Stimulated activated naive CD8-positive, alpha-beta T cell treated with anti-CD3 and anti-CD28 coated beads, Interleukin-15, Interleukin-2, amounts not matched to agents 100 ng/mL and 50 ng/mL, for 24 hours (primary cell): Measurements from ENCODE around the gene AGBL1.

Source experiments
- H3K27ac Mint-ChIP-seq: one replicate; pipeline ENCODE4 v1.8.0; 2021; ENCODE audit warnings: mild to moderate bottlenecking, mixed read lengths
- H3K27me3 Mint-ChIP-seq: one replicate; pipeline ENCODE4 v1.8.0; 2021; ENCODE audit warnings: mixed read lengths
- H3K36me3 Mint-ChIP-seq: one replicate; pipeline ENCODE4 v1.8.0; 2021; ENCODE audit warnings: low read depth, mixed read lengths
- H3K4me1 Mint-ChIP-seq: one replicate; pipeline ENCODE4 v1.8.0; 2021; ENCODE audit warnings: low read depth, mixed read lengths
- H3K4me3 Mint-ChIP-seq: one replicate; pipeline ENCODE4 v1.8.0; 2021; ENCODE audit warnings: mild to moderate bottlenecking, mixed read lengths
- H3K9me3 Mint-ChIP-seq: one replicate; pipeline ENCODE4 v1.8.0; 2021; ENCODE audit warnings: mixed read lengths

Gene AGBL1

DNA sequence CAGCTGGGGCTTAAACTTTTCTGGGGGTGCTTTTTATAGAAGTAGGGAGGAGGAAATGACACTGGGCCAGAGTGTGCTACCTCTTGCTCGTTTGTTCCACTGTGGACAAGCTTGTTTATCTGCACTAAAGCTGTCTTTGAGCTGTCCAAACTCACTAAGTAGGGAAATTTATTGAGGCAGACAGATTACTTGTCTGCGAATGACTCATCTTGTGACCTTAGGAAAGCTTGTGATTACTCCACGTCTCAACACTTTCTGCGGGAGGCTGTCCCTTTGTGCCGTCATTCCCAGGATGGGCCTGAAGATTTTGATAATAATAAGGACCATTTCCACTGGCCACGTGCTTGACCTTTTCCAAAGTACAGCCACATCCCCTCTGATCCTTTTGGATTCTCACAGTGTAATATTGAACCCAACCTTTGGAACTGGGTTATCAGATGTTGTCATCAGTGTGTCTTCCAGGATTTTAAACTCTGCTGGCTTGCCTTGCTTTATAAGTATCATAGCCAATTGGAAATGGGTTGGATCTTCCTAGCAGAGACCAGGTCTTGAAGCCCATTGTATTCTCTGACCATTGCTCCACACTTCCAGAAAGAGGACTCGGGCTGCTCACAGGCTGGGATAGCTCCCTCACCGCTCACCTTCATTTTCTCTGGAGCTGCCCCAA is 84.7 kb downstream of the AGBL1 start:
- Mint-ChIP-seq H3K4me1 (no peaks in the 10 kb centered on the region), H3K9me3 (no peaks in the 10 kb centered on the region), H3K27me3 (peaks cover 6% of the 10 kb centered on the region), H3K36me3 (no peaks in the 10 kb centered on the region), H3K4me3 (no peak overlapping the region), H3K27ac (no peak overlapping the region)

GRCh38 chr15:86165265-86166211 is 85.9 kb downstream of the AGBL1 start:
- H3K27me3 Mint-ChIP-seq, result peaks cover 9% of the 10 kb centered on the region
- H3K27ac Mint-ChIP-seq, result no peak overlapping the region
- H3K4me1 Mint-ChIP-seq, result no peaks in the 10 kb centered on the region
- no peaks in the 10 kb centered on the region for H3K36me3 Mint-ChIP-seq
- H3K4me3 Mint-ChIP-seq, result no peak overlapping the region
- H3K9me3 Mint-ChIP-seq, result no peaks in the 10 kb centered on the region

GRCh38 chr15:86167841-86168240 is 88.2 kb downstream of the AGBL1 start:
- H3K36me3 Mint-ChIP-seq, result no peaks in the 10 kb centered on the region
- no peak overlapping the region for H3K4me3 Mint-ChIP-seq
- no peak overlapping the region for H3K27ac Mint-ChIP-seq
- no peaks in the 10 kb centered on the region for H3K9me3 Mint-ChIP-seq
- peaks cover 16% of the 10 kb centered on the region for H3K27me3 Mint-ChIP-seq
- H3K4me1 Mint-ChIP-seq, result no peaks in the 10 kb centered on the region

GRCh38 chr15:86178845-86179244 is 99.2 kb downstream of the AGBL1 start:
- Mint-ChIP-seq H3K4me3 (no peak overlapping the region), H3K4me1 (peaks cover 4% of the 10 kb centered on the region), H3K9me3 (no peaks in the 10 kb centered on the region), H3K27me3 (peaks cover 28% of the 10 kb centered on the region), H3K36me3 (no peaks in the 10 kb centered on the region), H3K27ac (no peak overlapping the region)

DNA sequence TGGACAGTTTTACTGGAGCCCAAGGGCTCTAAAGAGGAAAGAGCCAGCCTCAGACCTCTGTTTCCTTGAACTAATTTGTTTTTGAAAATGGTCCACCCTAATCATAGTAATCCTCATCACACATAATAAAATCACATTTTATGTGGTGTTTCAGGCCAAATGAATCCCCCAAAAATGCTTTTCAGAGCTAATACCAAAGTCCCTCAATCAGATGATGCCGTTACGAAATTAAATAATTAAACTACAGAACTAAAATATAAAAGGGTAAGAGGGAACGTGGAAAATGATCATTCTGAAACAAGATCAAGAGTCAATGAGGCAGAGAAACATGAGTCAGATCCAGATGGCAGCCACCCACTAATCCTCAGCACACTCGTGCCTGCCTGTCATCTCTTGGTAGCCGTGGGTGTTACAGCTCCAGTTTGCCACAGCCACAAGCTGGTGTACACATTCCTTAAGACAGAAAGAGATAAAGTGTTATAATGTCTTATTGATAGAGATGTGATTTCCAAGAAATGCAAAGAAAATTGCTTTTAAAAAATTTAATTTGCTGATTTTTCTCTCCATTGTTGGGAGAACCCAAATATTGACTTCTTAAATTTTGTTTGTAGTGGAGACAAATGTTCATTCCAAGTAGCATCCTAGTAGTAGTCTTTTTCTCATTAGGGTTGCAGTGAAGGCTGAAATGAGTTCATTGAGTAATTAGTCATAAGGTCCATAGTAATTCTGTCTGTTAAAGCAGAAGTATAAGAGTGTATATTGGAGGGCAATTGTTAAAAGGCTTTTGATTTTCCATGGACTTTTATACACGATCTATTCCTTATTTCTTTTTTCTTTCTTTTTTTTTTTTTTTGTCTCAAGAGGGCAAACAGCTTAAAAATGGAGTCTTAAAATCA is 104.2 kb downstream of the AGBL1 start:
- H3K4me1 Mint-ChIP-seq, result peaks cover 10% of the 10 kb centered on the region
- no peak overlapping the region for H3K27ac Mint-ChIP-seq
- H3K27me3 Mint-ChIP-seq, result peaks cover 21% of the 10 kb centered on the region
- no peaks in the 10 kb centered on the region for H3K36me3 Mint-ChIP-seq
- no peak overlapping the region for H3K4me3 Mint-ChIP-seq
- H3K9me3 Mint-ChIP-seq, result no peaks in the 10 kb centered on the region

DNA sequence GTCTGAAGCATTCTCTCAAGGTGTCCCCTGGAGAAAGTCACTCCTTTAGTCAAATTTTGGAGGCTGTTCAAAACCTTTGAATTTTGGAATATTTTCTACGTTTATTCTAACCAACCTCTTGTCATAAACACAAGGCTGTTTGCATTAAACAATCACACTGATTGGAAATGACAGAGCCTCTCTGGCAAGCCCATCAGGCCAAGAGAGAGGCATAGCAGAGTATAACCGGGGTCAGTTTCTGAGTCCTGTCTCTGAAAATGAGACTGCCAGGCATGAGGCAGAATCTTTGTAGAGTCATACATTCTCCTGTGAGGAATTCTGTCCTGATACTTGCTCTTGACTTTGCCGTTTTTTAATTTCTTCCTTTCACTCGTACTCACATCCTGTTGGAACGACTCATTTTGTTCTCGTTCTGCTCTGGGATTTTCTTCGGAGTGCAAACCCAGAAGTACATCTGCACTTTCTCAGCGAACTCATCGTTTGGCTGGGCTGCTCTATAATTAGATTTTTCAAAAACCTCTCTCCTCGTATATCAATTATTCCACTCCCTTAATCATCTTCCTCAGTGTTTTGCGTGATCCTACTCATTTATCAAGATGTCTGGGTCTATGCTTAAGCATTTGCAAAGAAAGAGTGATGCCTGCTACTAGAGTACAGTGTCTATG is 114.2 kb downstream of the AGBL1 start:
- H3K27me3 Mint-ChIP-seq, result peaks cover 15% of the 10 kb centered on the region
- H3K27ac Mint-ChIP-seq, result no peak overlapping the region
- H3K4me1 Mint-ChIP-seq, result no peaks in the 10 kb centered on the region
- H3K4me3 Mint-ChIP-seq, result no peak overlapping the region
- no peaks in the 10 kb centered on the region for H3K36me3 Mint-ChIP-seq
- no peaks in the 10 kb centered on the region for H3K9me3 Mint-ChIP-seq

GRCh38 chr15:86197770-86198169 is 118.1 kb downstream of the AGBL1 start:
- Mint-ChIP-seq H3K36me3 (no peaks in the 10 kb centered on the region), H3K27me3 (peaks cover 10% of the 10 kb centered on the region), H3K27ac (no peak overlapping the region), H3K4me3 (no peak overlapping the region), H3K9me3 (no peaks in the 10 kb centered on the region), H3K4me1 (no peaks in the 10 kb centered on the region)

DNA sequence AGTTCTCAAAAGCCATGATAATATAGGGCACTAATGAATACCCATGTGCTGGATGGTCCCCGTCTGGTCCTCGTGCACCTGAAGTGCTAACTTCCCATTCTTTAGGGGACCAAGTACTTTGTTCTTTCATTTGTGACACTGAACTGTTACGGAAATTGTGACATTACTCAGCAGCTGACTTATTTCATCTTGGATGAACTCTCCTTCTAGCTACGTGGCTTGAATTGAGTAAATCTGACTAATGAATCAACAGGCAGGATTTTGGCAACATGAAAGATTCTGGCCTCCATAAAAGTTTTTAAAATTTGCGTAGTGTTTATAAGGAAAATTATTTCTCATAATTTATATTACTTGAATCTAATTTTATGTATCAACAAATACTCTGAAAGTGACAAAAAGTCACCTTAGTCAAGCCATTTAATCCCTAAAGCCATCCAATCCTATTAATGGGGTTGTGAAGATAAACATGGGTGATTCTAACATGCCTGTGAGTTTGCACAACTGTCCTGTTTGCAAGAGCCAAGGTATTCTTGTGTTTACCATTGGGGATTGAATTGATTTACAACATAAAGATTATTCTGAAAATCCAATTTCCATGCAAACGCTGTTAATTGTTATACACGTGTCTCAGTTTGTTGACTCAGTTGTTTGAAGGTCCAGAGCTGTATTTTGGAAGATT is 119.9 kb downstream of the AGBL1 start:
- Mint-ChIP-seq H3K27me3 (peaks cover 5% of the 10 kb centered on the region), H3K4me3 (no peak overlapping the region), H3K4me1 (no peaks in the 10 kb centered on the region), H3K9me3 (no peaks in the 10 kb centered on the region), H3K27ac (no peak overlapping the region), H3K36me3 (no peaks in the 10 kb centered on the region)

GRCh38 chr15:86201313-86202008 is 121.8 kb downstream of the AGBL1 start:
- H3K36me3 Mint-ChIP-seq, result no peaks in the 10 kb centered on the region
- H3K27ac Mint-ChIP-seq, result no peak overlapping the region
- H3K9me3 Mint-ChIP-seq, result no peaks in the 10 kb centered on the region
- no peak overlapping the region for H3K4me3 Mint-ChIP-seq
- H3K27me3 Mint-ChIP-seq, result peaks cover 5% of the 10 kb centered on the region
- H3K4me1 Mint-ChIP-seq, result no peaks in the 10 kb centered on the region

DNA sequence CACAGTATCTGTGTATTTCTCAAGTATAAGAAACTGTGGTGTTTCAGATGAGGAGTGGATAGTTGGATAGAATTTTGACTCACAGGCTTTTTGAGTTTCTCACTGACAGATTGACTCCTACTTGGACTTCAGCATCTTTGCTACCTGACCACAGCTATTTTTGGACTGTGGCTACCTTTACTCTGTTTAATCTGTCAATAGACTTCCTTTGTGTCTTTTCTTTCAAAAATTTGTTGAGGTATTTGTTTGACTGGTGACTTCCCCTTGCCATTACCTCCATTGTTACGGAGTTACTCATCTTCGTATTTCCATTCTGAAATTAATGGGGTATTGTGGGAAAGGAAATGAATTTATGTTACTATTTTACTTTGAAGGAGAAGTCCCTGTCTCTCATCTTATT is 123.8 kb downstream of the AGBL1 start:
- peaks cover 11% of the 10 kb centered on the region for H3K27me3 Mint-ChIP-seq
- no peak overlapping the region for H3K4me3 Mint-ChIP-seq
- H3K36me3 Mint-ChIP-seq, result no peaks in the 10 kb centered on the region
- no peak overlapping the region for H3K27ac Mint-ChIP-seq
- H3K9me3 Mint-ChIP-seq, result no peaks in the 10 kb centered on the region
- no peaks in the 10 kb centered on the region for H3K4me1 Mint-ChIP-seq

- H3K27ac Mint-ChIP-seq, result no peak overlapping the region
- H3K36me3 Mint-ChIP-seq, result no peaks in the 10 kb centered on the region
- H3K4me1 Mint-ChIP-seq, result no peaks in the 10 kb centered on the region
- H3K9me3 Mint-ChIP-seq, result no peaks in the 10 kb centered on the region
- H3K4me3 Mint-ChIP-seq, result no peak overlapping the region
- peaks cover 18% of the 10 kb centered on the region for H3K27me3 Mint-ChIP-seq
Measured at GRCh38 chr15:86205096-86205495, 125.4 kb downstream of the AGBL1 start.

- Mint-ChIP-seq H3K27ac (no peak overlapping the region), H3K9me3 (peaks cover 12% of the 10 kb centered on the region)
Measured at GRCh38 chr15:86213420-86213819, 133.7 kb downstream of the AGBL1 start.

GRCh38 chr15:86213888-86214287 is 134.2 kb downstream of the AGBL1 start:
- no peaks in the 10 kb centered on the region for H3K36me3 Mint-ChIP-seq
- H3K27ac Mint-ChIP-seq, result no peak overlapping the region
- peaks cover 21% of the 10 kb centered on the region for H3K27me3 Mint-ChIP-seq
- H3K9me3 Mint-ChIP-seq, result peaks cover 12% of the 10 kb centered on the region
- H3K4me1 Mint-ChIP-seq, result no peaks in the 10 kb centered on the region
- H3K4me3 Mint-ChIP-seq, result no peak overlapping the region

More at GRCh38 chr15:86213420-86213819, 133.7 kb downstream of the AGBL1 start:
- Mint-ChIP-seq H3K27me3 (peaks cover 25% of the 10 kb centered on the region), H3K36me3 (no peaks in the 10 kb centered on the region), H3K4me3 (no peak overlapping the region), H3K4me1 (no peaks in the 10 kb centered on the region)
